Thymus (tissue), 11 donors: Measurements from ENCODE around the gene ARPC5. TPM values are rescaled to one million over a fixed set of nuclear protein-coding genes. Genes with fewer than 3 reads are reported as not detected.

Experiments
- DNase-seq, 9 donors: peaks; one replicate each; pipeline ENCODE4 v3.0.0-alpha.2; 2013; ENCODE audit warnings: low spot score in 9 of 9, low read depth in 6 of 9, missing footprints in 1 of 9
- H3K27ac ChIP-seq, 2 donors: one replicate each; pipeline ENCODE4 v1.5.1; 2013; ENCODE audit warnings: control low read depth in 1 of 2, low read depth in 1 of 2, low read length in 1 of 2, mild to moderate bottlenecking in 1 of 2, moderate library complexity in 1 of 2
- H3K27me3 ChIP-seq, 2 donors: one replicate each; pipeline ENCODE4 v1.5.1; 2013; ENCODE audit warnings: low read length in 1 of 2; ENCODE audit not compliant: control insufficient read depth in 2 of 2, insufficient read depth in 1 of 2
- H3K36me3 ChIP-seq, 2 donors: one replicate each; pipeline ENCODE4 v1.5.1; 2013; ENCODE audit warnings: low read length in 1 of 2, mild to moderate bottlenecking in 1 of 2, moderate library complexity in 1 of 2; ENCODE audit not compliant: control insufficient read depth in 2 of 2, insufficient read depth in 2 of 2
- H3K4me1 ChIP-seq, 2 donors: one replicate each; pipeline ENCODE4 v1.5.1; 2013; ENCODE audit warnings: low read length in 2 of 2; ENCODE audit not compliant: control insufficient read depth in 2 of 2, insufficient read depth in 2 of 2
- H3K4me3 ChIP-seq, 2 donors: one replicate each; pipeline ENCODE4 v1.5.1; 2013; ENCODE audit warnings: low read length in 2 of 2, control low read depth in 1 of 2, mild to moderate bottlenecking in 1 of 2
- H3K9me3 ChIP-seq, 2 donors: one replicate each; pipeline ENCODE4 v1.5.1; 2013; ENCODE audit warnings: low read length in 1 of 2, mild to moderate bottlenecking in 1 of 2; ENCODE audit not compliant: control insufficient read depth in 2 of 2, insufficient read depth in 1 of 2
- WGBS: extraction: QIAGEN DNeasy Blood & Tissue Kit; methylation state at CpG from one replicate; pipeline ENCODE4 v1.1.7; 2013; 5-methylcytosine and 5-hydroxymethylcytosine counted together
- polyA plus RNA-seq: library from polyadenylated mRNA; stranded (reverse); fragments of 200-250 nt; gene quantifications from one replicate; pipeline ENCODE4 v1.2.3, GENCODE V29; 2013
- total RNA-seq: library from RNA; stranded (reverse); fragments of 120-200 nt; gene quantifications from one replicate; pipeline ENCODE4 v1.2.4, GENCODE V29; 2013
- donor health status: healthy.

Gene ARPC5
- total and polyA plus RNA-seq, 2 donors: 250 to 330 TPM

GRCh38 chr1:183609759-183610452 lies 25.7 kb downstream of the ARPC5 start:
- no peak overlapping the region for H3K4me3 ChIP-seq
- H3K4me1 ChIP-seq: no peaks in the 10 kb centered on the region
- no peaks in the 10 kb centered on the region for H3K27me3 ChIP-seq
- H3K36me3 ChIP-seq: no peaks in the 10 kb centered on the region
- no peaks in the 10 kb centered on the region for H3K9me3 ChIP-seq
- WGBS: 74% methylated on average over 3 of the region's 3 CpGs
- DNase-seq: no peak
- peak overlapping the region in 1 of 2 donors; percentile 45 for H3K27ac ChIP-seq

- no peak for DNase-seq
- Histone ChIP-seq H3K27me3 (no peaks in the 10 kb centered on the region), H3K9me3 (no peaks in the 10 kb centered on the region), H3K36me3 (no peaks in the 10 kb centered on the region), H3K4me3 (no peak overlapping the region), H3K27ac (peak overlapping the region in 1 of 2 donors; percentile 13), H3K4me1 (no peaks in the 10 kb centered on the region)
- WGBS: 88% methylated on average over 5 of the region's 5 CpGs
Measured at GRCh38 chr1:183609313-183609712, 26.3 kb downstream of the ARPC5 start.

- Histone ChIP-seq H3K27me3 (no peaks in the 10 kb centered on the region), H3K36me3 (no peaks in the 10 kb centered on the region), H3K4me3 (no peak overlapping the region), H3K27ac (no peak overlapping the region), H3K4me1 (no peaks in the 10 kb centered on the region), H3K9me3 (no peaks in the 10 kb centered on the region)
- WGBS: 82% methylated on average over 2 of the region's 2 CpGs
- no peak for DNase-seq
Measured at GRCh38 chr1:183607322-183607980, 28.1 kb downstream of the ARPC5 start.

- no peaks in the 10 kb centered on the region for H3K9me3 ChIP-seq
- H3K27ac ChIP-seq: no peak overlapping the region
- no peak for DNase-seq
- no peaks in the 10 kb centered on the region for H3K4me1 ChIP-seq
- H3K36me3 ChIP-seq: no peaks in the 10 kb centered on the region
- no peak overlapping the region for H3K4me3 ChIP-seq
- H3K27me3 ChIP-seq: no peaks in the 10 kb centered on the region
- 95% methylated on average over 2 of the region's 2 CpGs for WGBS
Measured at GRCh38 chr1:183605904-183606303, 29.7 kb downstream of the ARPC5 start.

- no peak for DNase-seq
- WGBS: 93% methylated on average over 8 of the region's 8 CpGs
- H3K9me3 ChIP-seq: no peaks in the 10 kb centered on the region
- H3K4me1 ChIP-seq: no peaks in the 10 kb centered on the region
- H3K27ac ChIP-seq: no peak overlapping the region
- no peak overlapping the region for H3K4me3 ChIP-seq
- no peaks in the 10 kb centered on the region for H3K27me3 ChIP-seq
- H3K36me3 ChIP-seq: no peaks in the 10 kb centered on the region
Measured at GRCh38 chr1:183604815-183605214, 30.8 kb downstream of the ARPC5 start.

- 81% methylated on average over 10 of the region's 10 CpGs for WGBS
- no peaks in the 10 kb centered on the region for H3K27me3 ChIP-seq
- H3K4me3 ChIP-seq: no peak overlapping the region
- H3K27ac ChIP-seq: no peak overlapping the region
- no peaks in the 10 kb centered on the region for H3K4me1 ChIP-seq
- no peak for DNase-seq
- H3K36me3 ChIP-seq: no peaks in the 10 kb centered on the region
- no peaks in the 10 kb centered on the region for H3K9me3 ChIP-seq
Measured at GRCh38 chr1:183604038-183604808, 31.4 kb downstream of the ARPC5 start.

- no peaks in the 10 kb centered on the region for H3K4me1 ChIP-seq
- DNase-seq: no peak
- H3K4me3 ChIP-seq: no peak overlapping the region
- no peaks in the 10 kb centered on the region for H3K9me3 ChIP-seq
- no peak overlapping the region for H3K27ac ChIP-seq
- WGBS: 100% methylated on average over 1 of the region's 1 CpG
- no peaks in the 10 kb centered on the region for H3K36me3 ChIP-seq
- H3K27me3 ChIP-seq: no peaks in the 10 kb centered on the region
Measured at GRCh38 chr1:183602510-183602909, 33.1 kb downstream of the ARPC5 start.

GRCh38 chr1:183600634-183601033 lies 34.9 kb downstream of the ARPC5 start:
- no peak for DNase-seq
- Histone ChIP-seq H3K9me3 (no peaks in the 10 kb centered on the region), H3K27ac (peak overlapping the region in 1 of 2 donors; percentile 3), H3K27me3 (no peaks in the 10 kb centered on the region), H3K4me1 (no peaks in the 10 kb centered on the region), H3K36me3 (no peaks in the 10 kb centered on the region), H3K4me3 (no peak overlapping the region)
- 96% methylated on average over 3 of the region's 3 CpGs for WGBS

- Histone ChIP-seq H3K4me1 (no peaks in the 10 kb centered on the region), H3K9me3 (no peaks in the 10 kb centered on the region), H3K27ac (no peak overlapping the region), H3K27me3 (no peaks in the 10 kb centered on the region), H3K36me3 (no peaks in the 10 kb centered on the region), H3K4me3 (no peak overlapping the region)
- 97% methylated on average over 3 of the region's 3 CpGs for WGBS
- DNase-seq: no peak
Measured at GRCh38 chr1:183600136-183600535, 35.4 kb downstream of the ARPC5 start.
